ENCODE data around the gene FSTL4.

FSTL4 gene

DNA sequence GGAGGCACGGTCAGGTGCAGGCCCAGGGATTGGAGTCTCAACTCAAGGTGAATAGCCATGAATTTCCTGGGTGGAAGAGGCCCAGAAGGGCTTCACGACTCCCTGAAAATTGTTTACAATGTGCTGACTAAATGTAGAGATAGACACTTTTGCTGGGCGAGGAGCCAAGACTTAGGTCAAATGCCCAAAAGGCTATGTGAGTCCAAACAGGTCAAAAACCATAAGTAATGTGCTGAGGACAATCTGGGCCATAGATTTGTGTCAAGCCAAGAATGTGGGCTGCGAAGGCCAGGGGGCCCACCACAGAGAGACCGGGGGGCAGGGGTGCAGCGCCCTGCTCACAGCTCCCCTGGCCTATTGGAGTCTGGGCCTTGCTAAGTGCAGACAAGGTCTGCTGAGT is 362.7 kb downstream of the FSTL4 start:
- DNase-seq = no peak

GRCh38 chr5:133247881-133248624 is 364.3 kb downstream of the FSTL4 start:
- peak; percentile 89 for DNase-seq

DNA sequence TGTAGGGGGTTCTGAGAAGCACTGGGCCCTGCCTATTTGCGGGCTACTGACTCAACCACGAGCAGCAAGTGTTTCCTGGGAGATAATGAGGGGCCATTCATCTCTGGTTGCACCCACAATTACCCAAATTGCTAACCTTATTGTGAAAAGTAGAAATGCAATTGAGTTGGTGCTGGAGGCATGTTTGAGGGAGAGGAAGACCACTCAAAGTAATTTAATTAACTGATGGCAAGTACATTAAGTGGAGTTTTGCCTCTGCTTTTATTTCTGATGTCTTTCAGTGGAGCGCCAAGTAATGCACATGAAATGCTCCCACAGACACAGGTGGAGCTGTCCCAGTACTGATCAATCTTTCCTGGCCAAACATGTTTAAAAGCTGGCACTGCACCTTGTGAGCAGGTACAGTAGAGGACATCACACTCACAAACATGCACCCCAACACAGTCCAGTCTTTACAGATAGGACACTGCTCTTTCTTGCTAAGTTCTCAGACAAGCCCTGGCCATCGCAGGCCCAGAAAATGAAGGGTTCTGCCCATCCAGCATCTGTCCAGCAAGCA is 365.1 kb downstream of the FSTL4 start:
- DNase-seq = no peak

DNA sequence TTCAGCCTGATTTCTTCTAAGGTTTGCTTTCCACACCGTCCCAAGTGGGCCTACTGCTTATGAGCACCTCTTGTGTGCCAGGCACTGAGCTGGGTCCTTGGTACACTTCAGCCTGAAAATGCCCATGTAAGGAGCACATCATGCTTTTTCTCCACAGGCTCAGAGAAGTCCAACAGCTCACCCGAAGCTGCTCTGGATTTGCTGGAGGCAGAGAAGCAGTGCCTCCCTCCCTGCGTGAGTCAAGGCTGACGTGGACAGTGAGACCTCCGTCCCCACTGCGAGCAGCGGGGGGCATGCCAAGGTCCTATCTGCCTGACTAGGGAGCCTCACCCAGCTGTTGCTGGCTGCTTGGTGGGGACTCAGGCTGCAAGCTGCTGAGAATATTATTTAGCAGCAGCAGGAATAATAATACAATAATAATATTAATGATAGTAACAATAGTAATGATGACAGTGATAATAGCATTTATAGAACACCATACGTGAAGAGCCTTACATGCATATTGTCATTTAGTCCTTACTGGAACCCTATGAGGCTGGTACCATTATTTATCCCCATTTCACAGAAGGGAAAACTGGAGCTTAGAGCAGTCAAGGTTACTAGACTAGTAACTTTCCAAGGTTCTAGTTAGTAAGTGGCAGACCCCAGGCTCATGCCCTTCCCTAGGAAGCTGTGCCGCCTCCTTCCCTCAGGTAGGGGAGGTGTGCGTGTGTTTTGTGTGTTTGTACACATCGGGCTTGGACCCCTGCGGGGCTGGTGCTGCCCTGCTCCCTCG is 365.8 kb downstream of the FSTL4 start:
- DNase-seq = no peak

- no peak for DNase-seq
These were observed 366.3 kb downstream of the FSTL4 start for GRCh38 chr5:133246053-133246370.

GRCh38 chr5:133245191-133246052 is 366.9 kb downstream of the FSTL4 start:
- no peak for DNase-seq

DNA sequence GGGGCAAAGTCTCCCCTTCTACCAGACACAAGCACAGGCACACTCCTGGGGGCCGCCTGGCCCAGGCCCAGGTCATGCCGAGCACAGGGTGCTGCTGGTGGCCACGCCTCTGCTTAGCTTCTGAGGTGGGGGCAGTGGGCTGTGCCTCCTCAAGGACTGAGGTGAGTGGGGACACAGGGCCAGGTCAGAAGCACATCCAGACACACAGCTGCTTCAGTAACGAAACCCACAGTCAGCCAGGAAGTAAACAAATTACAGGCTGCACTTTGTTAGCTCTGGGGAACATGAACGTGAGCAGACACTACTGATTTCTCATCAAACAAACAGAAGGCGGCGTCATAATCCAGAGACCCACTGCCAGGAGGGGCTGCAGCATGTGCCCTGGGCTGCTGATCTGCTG is 368.1 kb downstream of the FSTL4 start:
- DNase-seq = no peak

- DNase-seq = no peak
These were observed 369.1 kb downstream of the FSTL4 start for GRCh38 chr5:133243196-133243595.

- no peak for DNase-seq
These were observed 370.0 kb downstream of the FSTL4 start for GRCh38 chr5:133242221-133242835.

DNA sequence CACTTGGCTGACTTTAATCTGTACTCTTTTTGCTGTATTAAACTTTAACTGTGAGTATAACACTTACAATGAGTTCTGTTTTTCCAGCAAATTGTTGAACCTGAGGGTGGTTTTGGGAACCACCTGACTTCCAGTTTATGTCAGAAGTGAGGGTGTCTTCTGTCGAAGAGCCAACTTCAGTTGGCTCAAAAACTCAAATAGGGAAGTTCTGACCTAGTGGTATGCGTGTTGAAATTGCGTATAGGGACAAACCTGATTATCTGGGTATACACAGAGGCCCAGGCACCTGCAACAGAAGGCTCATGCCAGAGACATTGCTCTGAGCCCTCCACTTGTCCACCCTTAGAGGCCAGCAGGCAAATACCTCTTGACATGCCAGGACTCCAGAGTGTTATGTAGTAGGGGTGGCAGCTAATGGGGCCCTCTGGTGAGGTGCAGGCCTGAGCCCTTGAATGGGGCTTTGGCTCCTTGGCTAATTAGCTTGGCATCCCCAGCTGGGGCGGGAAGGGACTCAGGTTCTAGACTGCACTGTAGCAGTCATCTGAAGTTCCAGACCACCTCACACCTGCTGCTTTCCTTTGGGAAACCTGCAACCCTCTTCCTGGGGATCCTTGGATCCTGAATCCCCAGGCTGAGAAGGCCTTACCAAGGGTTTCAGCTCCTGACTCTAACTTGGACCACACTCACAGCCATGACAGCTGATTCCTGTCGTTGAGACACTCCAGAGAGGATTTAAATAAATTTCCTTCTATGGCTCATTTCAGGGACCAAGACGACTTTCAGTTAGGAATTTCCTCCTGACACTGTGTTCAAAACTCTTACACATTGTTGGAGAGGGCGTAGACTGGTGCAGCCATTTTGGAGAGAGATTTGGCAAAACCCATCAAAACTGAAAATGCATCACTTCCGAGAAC is 370.9 kb downstream of the FSTL4 start:
- peak; percentile 56 for DNase-seq

DNA sequence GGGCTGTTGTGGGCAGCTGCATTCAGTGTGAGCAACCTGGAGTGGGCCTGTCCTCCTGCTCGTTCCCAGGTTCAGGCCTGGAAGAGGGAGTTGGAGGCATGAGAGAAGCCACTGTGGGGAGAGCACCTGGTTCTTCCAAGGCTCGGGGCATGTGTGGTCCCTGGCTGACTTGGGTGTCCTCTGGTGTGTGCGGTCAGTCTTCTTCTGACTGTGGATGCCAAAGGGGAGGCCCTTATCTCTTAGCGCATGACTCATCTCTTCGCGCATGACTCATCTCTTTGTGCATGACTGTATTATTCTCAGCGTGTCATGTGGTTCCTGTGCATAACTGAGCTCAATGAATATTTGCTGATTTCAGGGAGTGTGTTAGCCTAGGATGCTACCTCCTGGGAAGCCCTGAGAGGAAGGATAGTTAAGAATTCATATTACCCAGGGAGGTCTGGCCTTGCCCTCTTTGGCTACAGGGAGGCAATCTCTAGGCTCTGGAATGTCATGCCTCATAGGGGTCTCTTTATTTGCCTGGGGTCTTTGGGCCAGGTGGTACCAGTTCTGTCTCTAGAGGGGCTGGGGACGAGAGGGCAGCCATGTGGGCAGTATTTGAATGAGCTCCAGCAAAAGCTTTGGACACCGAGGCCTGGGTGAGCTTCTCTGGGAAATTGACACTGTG is 371.8 kb downstream of the FSTL4 start:
- DNase-seq = peak; percentile 96

DNA sequence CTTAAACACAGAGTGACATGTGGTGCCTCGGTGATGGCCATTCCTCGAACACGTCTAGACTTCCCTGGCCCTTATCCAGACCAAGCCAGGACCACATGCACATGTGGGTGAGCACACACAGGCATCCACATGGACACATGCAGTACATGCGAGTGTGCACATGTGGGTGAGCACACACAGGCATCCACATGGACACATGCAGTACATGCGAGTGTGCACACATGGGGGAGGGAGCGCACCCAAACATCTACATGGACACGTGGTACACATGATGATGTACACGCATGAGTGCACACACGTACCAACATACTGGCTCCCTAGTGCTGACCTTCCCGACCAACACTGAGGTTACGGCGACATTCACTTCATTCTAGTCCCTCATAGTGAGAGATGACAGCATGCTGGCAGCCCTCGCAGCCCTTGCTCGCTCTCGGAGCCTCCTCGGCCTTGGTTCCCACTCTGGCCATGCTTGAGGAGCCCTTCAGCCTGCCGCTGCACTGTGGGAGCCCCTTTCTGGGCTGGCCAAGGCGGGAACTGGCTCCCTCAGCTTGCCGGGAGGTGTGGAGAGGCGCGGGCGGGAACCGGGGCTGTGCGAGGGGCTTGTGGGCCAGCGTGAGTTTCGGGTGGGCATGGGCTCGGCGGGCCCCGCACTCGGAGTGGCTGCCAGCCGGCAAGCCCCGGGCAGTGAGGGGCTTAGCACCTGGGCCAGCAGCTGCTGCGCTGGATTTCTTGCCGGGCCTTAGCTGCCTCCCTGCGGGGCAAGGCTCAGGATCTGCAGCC is 373.7 kb downstream of the FSTL4 start:
- DNase-seq = no peak

DNA sequence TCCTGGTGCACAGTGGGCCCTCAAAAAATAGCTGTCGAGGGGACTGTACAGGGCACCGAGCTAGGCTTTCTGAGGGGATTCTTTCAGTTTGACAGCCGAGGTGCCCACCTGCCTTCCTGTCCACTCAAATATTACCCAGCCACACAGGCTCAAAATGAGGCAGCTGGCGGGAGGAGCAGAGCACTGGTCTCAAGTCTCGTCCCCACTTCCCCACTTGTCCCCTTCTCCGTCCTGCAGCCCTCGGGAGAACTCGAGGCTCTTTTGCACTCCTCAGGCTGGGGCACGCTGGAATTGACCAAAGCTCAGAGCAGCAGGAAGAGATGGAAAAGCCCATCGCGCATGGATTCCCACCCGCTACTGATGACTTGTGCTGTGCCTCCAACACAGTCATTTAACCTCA is 375.4 kb downstream of the FSTL4 start:
- no peak for DNase-seq

- no peak for DNase-seq
These were observed 375.8 kb downstream of the FSTL4 start for GRCh38 chr5:133236541-133236951.

GRCh38 chr5:133235696-133236426 is 376.5 kb downstream of the FSTL4 start:
- DNase-seq = no peak

DNA sequence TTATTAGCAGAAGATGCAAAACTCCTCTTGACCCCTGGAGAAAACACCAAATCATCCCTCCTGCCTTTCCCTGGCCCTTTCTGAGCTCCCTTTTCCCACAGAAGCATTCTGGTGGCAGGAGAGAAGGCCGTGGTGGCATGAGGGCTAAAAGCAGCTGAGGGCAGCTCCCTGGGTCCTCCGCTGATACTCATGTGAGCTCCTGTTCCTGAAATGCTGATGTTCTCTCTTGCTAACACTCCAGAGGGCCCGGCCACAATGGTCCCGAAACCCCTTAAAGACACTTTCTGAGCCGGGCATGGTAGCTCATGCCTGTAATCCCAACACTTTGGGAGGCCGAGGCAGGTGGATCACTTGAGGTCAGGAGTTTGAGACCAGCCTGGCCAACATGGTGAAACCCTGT is 377.4 kb downstream of the FSTL4 start:
- DNase-seq = no peak

GRCh38 chr5:133234273-133234672 is 378.1 kb downstream of the FSTL4 start:
- no peak for DNase-seq

DNA sequence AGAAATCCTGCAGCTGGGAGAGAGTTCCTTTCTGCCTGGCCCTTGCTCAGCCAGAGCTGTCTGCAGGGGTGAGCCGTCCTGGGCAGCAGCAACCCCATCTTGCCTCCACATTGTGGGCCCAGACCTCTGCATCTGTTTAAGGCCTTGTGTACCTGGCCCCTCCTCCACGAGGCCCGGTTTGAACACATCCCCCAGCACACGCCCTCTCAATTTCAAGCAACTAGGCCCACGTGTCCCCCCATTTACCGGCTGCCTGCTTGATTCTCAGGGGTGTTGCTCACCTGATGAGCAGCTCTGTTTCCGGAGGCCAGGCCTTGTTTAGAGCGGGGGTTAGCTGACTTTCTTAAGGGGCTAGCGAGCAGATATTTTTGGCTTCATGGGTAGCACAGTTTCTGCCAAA is 378.7 kb downstream of the FSTL4 start:
- no peak for DNase-seq

- no peak for DNase-seq
These were observed 379.4 kb downstream of the FSTL4 start for GRCh38 chr5:133232911-133233310.

- DNase-seq = no peak
These were observed 379.9 kb downstream of the FSTL4 start for GRCh38 chr5:133232435-133232834.

All from OCI-M1 (cell line).